OCI-LY1 (cell line): ENCODE results near the gene IL15RA.

ENCODE experiments used
- H2AFZ ChIP-seq: fragments of 200-600 bp; sonication (generic), shearing (Covaris generic); 2 replicates; pipeline ENCODE4 v1.6.0; 2014; ENCODE audit warnings: antibody characterized with exemption, mild to moderate bottlenecking, low read length
- H3F3A ChIP-seq: fragments of 200-600 bp; sonication (generic), shearing (Covaris generic); 2 replicates; pipeline ENCODE4 v1.6.0; 2014; ENCODE audit warnings: mild to moderate bottlenecking, antibody characterized with exemption, low read length, moderate library complexity; ENCODE audit not compliant: insufficient read depth
- H3K27ac ChIP-seq: fragments of 200-600 bp; sonication (generic); 2 replicates; pipeline ENCODE4 v1.5.1; 2014; ENCODE audit warnings: low read length, mixed run types, mild to moderate bottlenecking, low read depth; ENCODE audit not compliant: poor library complexity, severe bottlenecking
- H3K27me3 ChIP-seq: fragments of 200-600 bp; sonication (generic); 2 replicates; pipeline ENCODE4 v1.6.0; 2014; ENCODE audit warnings: antibody characterized with exemption, mild to moderate bottlenecking, low read length, moderate library complexity; ENCODE audit not compliant: insufficient read depth
- H3K36me3 ChIP-seq: fragments of 200-600 bp; sonication (generic); 2 replicates; pipeline ENCODE4 v1.6.1; 2014; ENCODE audit warnings: mild to moderate bottlenecking, antibody characterized with exemption, low read length, moderate library complexity, mixed read lengths; ENCODE audit not compliant: insufficient read depth
- H3K4me1 ChIP-seq: fragments of 200-600 bp; sonication (generic); 2 replicates; pipeline ENCODE4 v1.5.1; 2014; ENCODE audit warnings: mild to moderate bottlenecking, low read length, moderate library complexity; ENCODE audit not compliant: insufficient read depth, severe bottlenecking
- H3K4me2 ChIP-seq: fragments of 200-600 bp; sonication (generic), shearing (Covaris generic); 2 replicates; pipeline ENCODE4 v1.6.1; 2014; ENCODE audit warnings: low read length
- H3K4me3 ChIP-seq: fragments of 200-600 bp; sonication (generic); 2 replicates; pipeline ENCODE4 v1.5.1; 2014; ENCODE audit warnings: low read length, low read depth, mild to moderate bottlenecking, mixed read lengths; ENCODE audit not compliant: poor library complexity, severe bottlenecking
- H3K79me2 ChIP-seq: fragments of 200-600 bp; shearing (Covaris generic); 2 replicates; pipeline ENCODE4 v1.6.1; 2016; ENCODE audit warnings: mixed run types, low read length, mixed read lengths; ENCODE audit not compliant: insufficient read depth
- H3K9ac ChIP-seq: fragments of 200-600 bp; sonication (generic), shearing (Covaris generic); 2 replicates; pipeline ENCODE4 v1.6.1; 2014; ENCODE audit warnings: mild to moderate bottlenecking, low read length, mixed read lengths
- H3K9me2 ChIP-seq: fragments of 200-600 bp; sonication (generic), shearing (Covaris generic); 2 replicates; pipeline ENCODE4 v1.6.1; 2014; ENCODE audit warnings: low read depth, mild to moderate bottlenecking, low read length, mixed read lengths
- H3K9me3 ChIP-seq: fragments of 200-600 bp; shearing (Covaris generic); 2 replicates; pipeline ENCODE4 v1.6.1; 2014; ENCODE audit warnings: low read length, mixed read lengths
- H4K20me1 ChIP-seq: fragments of 200-600 bp; sonication (generic), shearing (Covaris generic); 2 replicates; pipeline ENCODE4 v1.6.0; 2016; ENCODE audit warnings: mild to moderate bottlenecking, low read length; ENCODE audit not compliant: insufficient read depth
- CTCF ChIP-seq: fragments of 200-600 bp; sonication (generic), shearing (Covaris generic); IDR thresholded peaks from 2 replicates; pipeline ENCODE4 v1.5.1; 2017; ENCODE audit warnings: mild to moderate bottlenecking, antibody characterized with exemption, low read length, moderate library complexity, mixed read lengths
- EZH2 ChIP-seq: fragments of 200-600 bp; sonication (generic), shearing (Covaris generic); IDR thresholded peaks from 2 replicates; pipeline ENCODE4 v1.8.0; 2017; ENCODE audit warnings: borderline replicate concordance, mixed run types, mild to moderate bottlenecking, antibody characterized with exemption, low read length, moderate library complexity, mixed read lengths

The IL15RA gene

GRCh38 chr10:5992398-5992797, 15.1 kb upstream of the IL15RA start:
- H4K20me1 ChIP-seq = no peaks in the 10 kb centered on the region
- H3K79me2 ChIP-seq = no peaks in the 10 kb centered on the region
- no peak for TF ChIP-seq CTCF
- TF ChIP-seq EZH2 = no peak
- peaks cover 13% of the 10 kb centered on the region for H3K9me3 ChIP-seq
- H3K4me3 ChIP-seq = no peak overlapping the region
- peaks cover 9% of the 10 kb centered on the region for H3K4me1 ChIP-seq
- H3F3A ChIP-seq = no peaks in the 10 kb centered on the region
- H2AFZ ChIP-seq = no peak overlapping the region
- no peaks in the 10 kb centered on the region; the same call in 1 of the 2 replicates for H3K27me3 ChIP-seq
- H3K9ac ChIP-seq = no peak overlapping the region
- H3K27ac ChIP-seq = no peak overlapping the region
- H3K9me2 ChIP-seq = no peaks in the 10 kb centered on the region
- H3K4me2 ChIP-seq = no peak overlapping the region
- no peaks in the 10 kb centered on the region; the same call in 1 of the 2 replicates for H3K36me3 ChIP-seq

GRCh38 chr10:5991708-5992107, 14.4 kb upstream of the IL15RA start:
- Histone ChIP-seq H3K27ac (no peak overlapping the region), H3K4me2 (no peak overlapping the region), H4K20me1 (no peaks in the 10 kb centered on the region), H3K9me2 (no peaks in the 10 kb centered on the region), H3K36me3 (no peaks in the 10 kb centered on the region; the same call in 1 of the 2 replicates), H3K4me3 (no peak overlapping the region), H2AFZ (no peak overlapping the region), H3K79me2 (no peaks in the 10 kb centered on the region), H3K27me3 (no peaks in the 10 kb centered on the region; the same call in 1 of the 2 replicates), H3K9me3 (peaks cover 13% of the 10 kb centered on the region), H3K9ac (no peak overlapping the region), H3F3A (no peaks in the 10 kb centered on the region), H3K4me1 (peaks cover 9% of the 10 kb centered on the region)
- no peak for TF ChIP-seq EZH2
- TF ChIP-seq CTCF = no peak

GRCh38 chr10:5989756-5990155, 12.4 kb upstream of the IL15RA start:
- Histone ChIP-seq H3K36me3 (no peaks in the 10 kb centered on the region; the same call in 1 of the 2 replicates), H3K4me2 (no peak overlapping the region), H3K27ac (no peak overlapping the region), H3F3A (no peaks in the 10 kb centered on the region), H2AFZ (no peak overlapping the region), H3K4me1 (peaks cover 9% of the 10 kb centered on the region), H3K9me3 (peaks cover 13% of the 10 kb centered on the region), H3K27me3 (no peaks in the 10 kb centered on the region), H3K79me2 (no peaks in the 10 kb centered on the region), H3K9me2 (no peaks in the 10 kb centered on the region), H4K20me1 (no peaks in the 10 kb centered on the region), H3K9ac (no peak overlapping the region), H3K4me3 (no peak overlapping the region)
- no peak for TF ChIP-seq CTCF
- TF ChIP-seq EZH2 = no peak
